Ishikawa (cell line): ENCODE results near the gene DPYSL3.

Source experiments
- CEBPB ChIP-seq: IDR thresholded peaks from 2 replicates; pipeline ENCODE4 v1.6.1; 2012
- CREB1 ChIP-seq: IDR thresholded peaks from 2 replicates; pipeline ENCODE4 v1.6.1; 2012; ENCODE audit warnings: low read depth
- EGR1 ChIP-seq: IDR thresholded peaks from 2 replicates; pipeline ENCODE4 v1.6.1; 2012
- EP300 ChIP-seq: IDR thresholded peaks from 2 replicates; pipeline ENCODE4 v1.6.1; 2012; ENCODE audit warnings: borderline replicate concordance
- FOXM1 ChIP-seq: IDR thresholded peaks from 2 replicates; pipeline ENCODE4 v1.6.1; 2012; ENCODE audit warnings: low read depth, borderline replicate concordance
- MAX ChIP-seq: IDR thresholded peaks from 2 replicates; pipeline ENCODE4 v1.6.1; 2012
- NFIC ChIP-seq: IDR thresholded peaks from 2 replicates; pipeline ENCODE4 v1.6.1; 2012
- RAD21 ChIP-seq: IDR thresholded peaks from 2 replicates; pipeline ENCODE4 v1.6.1; 2012; ENCODE audit warnings: low read depth
- REST ChIP-seq: IDR thresholded peaks from 2 replicates; pipeline ENCODE4 v1.6.1; 2012; ENCODE audit warnings: low read depth, mild to moderate bottlenecking
- TAF1 ChIP-seq: IDR thresholded peaks from 2 replicates; pipeline ENCODE4 v1.6.1; 2012; ENCODE audit warnings: low read depth, mild to moderate bottlenecking
- TCF12 ChIP-seq: IDR thresholded peaks from 2 replicates; pipeline ENCODE4 v1.6.1; 2012; ENCODE audit warnings: low read depth
- TEAD4 ChIP-seq: IDR thresholded peaks from 2 replicates; pipeline ENCODE4 v1.6.1; 2012
- USF1 ChIP-seq: IDR thresholded peaks from 2 replicates; pipeline ENCODE4 v1.6.1; 2012
- YY1 ChIP-seq: IDR thresholded peaks from 2 replicates; pipeline ENCODE4 v1.6.1; 2012; ENCODE audit warnings: low read depth
- ZBTB7A ChIP-seq: IDR thresholded peaks from 2 replicates; pipeline ENCODE4 v1.6.1; 2012; ENCODE audit warnings: low read depth

Gene DPYSL3

GRCh38 chr5:147479444-147479843 is 30.4 kb downstream of the DPYSL3 start:
- TF ChIP-seq RAD21 (no peak), TAF1 (no peak), EGR1 (no peak), FOXM1 (no peak), CEBPB (no peak), TCF12 (no peak), ZBTB7A (no peak), REST (no peak), CREB1 (no peak), YY1 (no peak), EP300 (no peak), TEAD4 (no peak), MAX (no peak)

- TF ChIP-seq REST (no peak), USF1 (no peak), NFIC (no peak), EP300 (no peak), RAD21 (no peak), EGR1 (no peak), CREB1 (no peak), YY1 (no peak), TEAD4 (no peak), TCF12 (no peak), TAF1 (no peak), CEBPB (no peak), FOXM1 (no peak), ZBTB7A (no peak), MAX (no peak)
Observed at GRCh38 chr5:147474140-147474539, 35.7 kb downstream of the DPYSL3 start.

GRCh38 chr5:147472664-147473475 is 37.0 kb downstream of the DPYSL3 start:
- TF ChIP-seq FOXM1: no peak

- TF ChIP-seq CEBPB: no peak
- TF ChIP-seq CREB1: no peak
- no peak for TF ChIP-seq TEAD4
- TF ChIP-seq MAX: no peak
- TF ChIP-seq ZBTB7A: no peak
- TF ChIP-seq USF1: no peak
- no peak for TF ChIP-seq RAD21
- no peak for TF ChIP-seq NFIC
Observed at GRCh38 chr5:147467973-147468508, 41.8 kb downstream of the DPYSL3 start.

- TF ChIP-seq USF1 (no peak), TCF12 (no peak), REST (no peak), MAX (no peak), NFIC (no peak), YY1 (no peak), RAD21 (no peak), CEBPB (no peak), EP300 (no peak), TEAD4 (no peak), CREB1 (no peak), TAF1 (no peak), EGR1 (no peak)
Observed at GRCh38 chr5:147466360-147466980, 43.4 kb downstream of the DPYSL3 start.
